ENCODE measurements around the gene LIPG.

Gene LIPG

GRCh38 chr18:49613641-49614151 lies 51.8 kb downstream of the LIPG start (continued):
- TF ChIP-seq, protein P1, sequence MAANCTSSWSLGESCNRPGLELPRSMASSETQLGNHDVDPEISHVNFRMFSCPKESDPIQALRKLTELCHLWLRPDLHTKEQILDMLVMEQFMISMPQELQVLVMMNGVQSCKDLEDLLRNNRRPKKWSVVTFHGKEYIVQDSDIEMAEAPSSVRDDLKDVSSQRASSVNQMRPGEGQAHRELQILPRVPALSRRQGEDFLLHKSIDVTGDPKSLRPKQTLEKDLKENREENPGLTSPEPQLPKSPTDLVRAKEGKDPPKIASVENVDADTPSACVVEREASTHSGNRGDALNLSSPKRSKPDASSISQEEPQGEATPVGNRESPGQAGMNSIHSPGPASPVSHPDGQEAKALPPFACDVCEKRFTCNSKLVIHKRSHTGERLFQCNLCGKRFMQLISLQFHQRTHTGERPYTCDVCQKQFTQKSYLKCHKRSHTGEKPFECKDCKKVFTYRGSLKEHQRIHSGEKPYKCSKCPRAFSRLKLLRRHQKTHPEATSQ (tag by site-specific recombination; IDR thresholded peaks at IDR 0.05): no peak
- TF ChIP-seq ZNF37A (tag by site-specific recombination; IDR thresholded peaks at IDR 0.05) (no peak), ZBTB17 (tag by site-specific recombination; IDR thresholded peaks at IDR 0.05) (no peak), SETDB1 (IDR thresholded peaks at IDR 0.05; ENCODE audit: insufficient read length, low read length) (no peak), ZNF121 (tag by site-specific recombination; IDR thresholded peaks at IDR 0.05) (no peak), ZNF2 (tag by site-specific recombination; IDR thresholded peaks at IDR 0.05) (no peak), ZFP37 (tag by site-specific recombination; IDR thresholded peaks at IDR 0.05) (no peak), ZBTB21 (tag by site-specific recombination; IDR thresholded peaks at IDR 0.05) (no peak), ZBTB8A (tag by site-specific recombination; IDR thresholded peaks at IDR 0.05) (0 out of 2 replicates have a peak, but pooled peaks have one; percentile 10), GFI1B (tag by site-specific recombination; IDR thresholded peaks at IDR 0.05) (no peak), MYNN (tag by site-specific recombination; IDR thresholded peaks at IDR 0.05; ENCODE audit: borderline replicate concordance) (no peak), HOXC10 (CRISPR knock-in tag; IDR thresholded peaks at IDR 0.05) (no peak), ZNF248 (tag by site-specific recombination; IDR thresholded peaks at IDR 0.05) (no peak), ZBTB6 (tag by site-specific recombination; IDR thresholded peaks at IDR 0.05) (no peak), WT1 (tag by site-specific recombination; IDR thresholded peaks at IDR 0.05) (no peak), ZNF596 (tag by site-specific recombination; IDR thresholded peaks at IDR 0.05) (no peak), ZEB2 (tag by site-specific recombination; IDR thresholded peaks at IDR 0.05) (no peak), ZFP69B (tag by site-specific recombination; IDR thresholded peaks at IDR 0.05) (no peak), ZNF175 (tag by site-specific recombination; IDR thresholded peaks at IDR 0.05) (no peak), ZNF221 (tag by site-specific recombination; IDR thresholded peaks at IDR 0.05; ENCODE audit: borderline replicate concordance) (no peak), ZNF658 (tag by site-specific recombination; IDR thresholded peaks at IDR 0.05) (no peak), TCF7L2 (IDR thresholded peaks at IDR 0.05; ENCODE audit: borderline replicate concordance, low read depth, low read length) (no peak), ZNF558 (tag by site-specific recombination; IDR thresholded peaks at IDR 0.05) (no peak), MZF1 (tag by site-specific recombination; IDR thresholded peaks at IDR 0.05; ENCODE audit: borderline replicate concordance) (no peak), ZNF366 (tag by site-specific recombination; conservative IDR thresholded peaks at IDR 0.05) (peak; percentile 41; the same call in 1 of the 2 replicates), OVOL3 (tag by site-specific recombination; IDR thresholded peaks at IDR 0.05) (no peak)
- TF ChIP-seq, protein P2, sequence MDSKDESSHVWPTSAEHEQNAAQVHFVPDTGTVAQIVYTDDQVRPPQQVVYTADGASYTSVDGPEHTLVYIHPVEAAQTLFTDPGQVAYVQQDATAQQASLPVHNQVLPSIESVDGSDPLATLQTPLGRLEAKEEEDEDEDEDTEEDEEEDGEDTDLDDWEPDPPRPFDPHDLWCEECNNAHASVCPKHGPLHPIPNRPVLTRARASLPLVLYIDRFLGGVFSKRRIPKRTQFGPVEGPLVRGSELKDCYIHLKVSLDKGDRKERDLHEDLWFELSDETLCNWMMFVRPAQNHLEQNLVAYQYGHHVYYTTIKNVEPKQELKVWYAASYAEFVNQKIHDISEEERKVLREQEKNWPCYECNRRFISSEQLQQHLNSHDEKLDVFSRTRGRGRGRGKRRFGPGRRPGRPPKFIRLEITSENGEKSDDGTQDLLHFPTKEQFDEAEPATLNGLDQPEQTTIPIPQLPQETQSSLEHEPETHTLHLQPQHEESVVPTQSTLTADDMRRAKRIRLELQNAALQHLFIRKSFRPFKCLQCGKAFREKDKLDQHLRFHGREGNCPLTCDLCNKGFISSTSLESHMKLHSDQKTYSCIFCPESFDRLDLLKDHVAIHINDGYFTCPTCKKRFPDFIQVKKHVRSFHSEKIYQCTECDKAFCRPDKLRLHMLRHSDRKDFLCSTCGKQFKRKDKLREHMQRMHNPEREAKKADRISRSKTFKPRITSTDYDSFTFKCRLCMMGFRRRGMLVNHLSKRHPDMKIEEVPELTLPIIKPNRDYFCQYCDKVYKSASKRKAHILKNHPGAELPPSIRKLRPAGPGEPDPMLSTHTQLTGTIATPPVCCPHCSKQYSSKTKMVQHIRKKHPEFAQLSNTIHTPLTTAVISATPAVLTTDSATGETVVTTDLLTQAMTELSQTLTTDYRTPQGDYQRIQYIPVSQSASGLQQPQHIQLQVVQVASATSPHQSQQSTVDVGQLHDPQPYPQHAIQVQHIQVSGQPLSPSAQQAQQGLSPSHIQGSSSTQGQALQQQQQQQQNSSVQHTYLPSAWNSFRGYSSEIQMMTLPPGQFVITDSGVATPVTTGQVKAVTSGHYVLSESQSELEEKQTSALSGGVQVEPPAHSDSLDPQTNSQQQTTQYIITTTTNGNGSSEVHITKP (tag by site-specific recombination; IDR thresholded peaks at IDR 0.05): peak; percentile 7; the same call in 1 of the 2 replicates
- TF ChIP-seq, protein P3, sequence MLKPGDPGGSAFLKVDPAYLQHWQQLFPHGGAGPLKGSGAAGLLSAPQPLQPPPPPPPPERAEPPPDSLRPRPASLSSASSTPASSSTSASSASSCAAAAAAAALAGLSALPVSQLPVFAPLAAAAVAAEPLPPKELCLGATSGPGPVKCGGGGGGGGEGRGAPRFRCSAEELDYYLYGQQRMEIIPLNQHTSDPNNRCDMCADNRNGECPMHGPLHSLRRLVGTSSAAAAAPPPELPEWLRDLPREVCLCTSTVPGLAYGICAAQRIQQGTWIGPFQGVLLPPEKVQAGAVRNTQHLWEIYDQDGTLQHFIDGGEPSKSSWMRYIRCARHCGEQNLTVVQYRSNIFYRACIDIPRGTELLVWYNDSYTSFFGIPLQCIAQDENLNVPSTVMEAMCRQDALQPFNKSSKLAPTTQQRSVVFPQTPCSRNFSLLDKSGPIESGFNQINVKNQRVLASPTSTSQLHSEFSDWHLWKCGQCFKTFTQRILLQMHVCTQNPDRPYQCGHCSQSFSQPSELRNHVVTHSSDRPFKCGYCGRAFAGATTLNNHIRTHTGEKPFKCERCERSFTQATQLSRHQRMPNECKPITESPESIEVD (tag by site-specific recombination; IDR thresholded peaks at IDR 0.05): peak; percentile 47; the same call in 1 of the 2 replicates
- TF ChIP-seq, protein P4, sequence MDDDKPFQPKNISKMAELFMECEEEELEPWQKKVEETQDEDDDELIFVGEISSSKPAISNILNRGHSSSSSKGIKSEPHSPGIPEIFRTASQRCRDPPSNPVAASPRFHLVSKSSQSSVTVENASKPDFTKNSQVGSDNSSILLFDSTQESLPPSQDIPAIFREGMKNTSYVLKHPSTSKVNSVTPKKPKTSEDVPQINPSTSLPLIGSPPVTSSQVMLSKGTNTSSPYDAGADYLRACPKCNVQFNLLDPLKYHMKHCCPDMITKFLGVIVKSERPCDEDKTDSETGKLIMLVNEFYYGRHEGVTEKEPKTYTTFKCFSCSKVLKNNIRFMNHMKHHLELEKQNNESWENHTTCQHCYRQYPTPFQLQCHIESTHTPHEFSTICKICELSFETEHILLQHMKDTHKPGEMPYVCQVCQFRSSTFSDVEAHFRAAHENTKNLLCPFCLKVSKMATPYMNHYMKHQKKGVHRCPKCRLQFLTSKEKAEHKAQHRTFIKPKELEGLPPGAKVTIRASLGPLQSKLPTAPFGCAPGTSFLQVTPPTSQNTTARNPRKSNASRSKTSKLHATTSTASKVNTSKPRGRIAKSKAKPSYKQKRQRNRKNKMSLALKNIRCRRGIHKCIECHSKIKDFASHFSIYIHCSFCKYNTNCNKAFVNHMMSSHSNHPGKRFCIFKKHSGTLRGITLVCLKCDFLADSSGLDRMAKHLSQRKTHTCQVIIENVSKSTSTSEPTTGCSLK (tag by site-specific recombination; IDR thresholded peaks at IDR 0.05): no peak
- TF ChIP-seq, protein P5, sequence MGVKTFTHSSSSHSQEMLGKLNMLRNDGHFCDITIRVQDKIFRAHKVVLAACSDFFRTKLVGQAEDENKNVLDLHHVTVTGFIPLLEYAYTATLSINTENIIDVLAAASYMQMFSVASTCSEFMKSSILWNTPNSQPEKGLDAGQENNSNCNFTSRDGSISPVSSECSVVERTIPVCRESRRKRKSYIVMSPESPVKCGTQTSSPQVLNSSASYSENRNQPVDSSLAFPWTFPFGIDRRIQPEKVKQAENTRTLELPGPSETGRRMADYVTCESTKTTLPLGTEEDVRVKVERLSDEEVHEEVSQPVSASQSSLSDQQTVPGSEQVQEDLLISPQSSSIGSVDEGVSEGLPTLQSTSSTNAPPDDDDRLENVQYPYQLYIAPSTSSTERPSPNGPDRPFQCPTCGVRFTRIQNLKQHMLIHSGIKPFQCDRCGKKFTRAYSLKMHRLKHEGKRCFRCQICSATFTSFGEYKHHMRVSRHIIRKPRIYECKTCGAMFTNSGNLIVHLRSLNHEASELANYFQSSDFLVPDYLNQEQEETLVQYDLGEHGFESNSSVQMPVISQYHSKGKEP (tag by site-specific recombination; IDR thresholded peaks at IDR 0.05): peak; percentile 45; the same call in 1 of the 2 replicates
